ENCODE measurements around the gene KDM1A. TPM values are rescaled to one million over a fixed set of nuclear protein-coding genes. Genes with fewer than 3 reads are reported as not detected.

The KDM1A gene
- total and polyA plus RNA-seq, 4 donors, result 7.4 to 46.7 (median 21.5) TPM

- 94% methylated on average over 4 of the region's 4 CpGs for WGBS
- Histone ChIP-seq H3K4me3 (ENCODE audit: low read depth in 1 of 3, low read length in 3 of 3) (no peak overlapping the region), H3K36me3 (ENCODE audit: control insufficient read depth in 4 of 4, insufficient read depth in 3 of 4, low read depth in 1 of 4, low read length in 3 of 4) (no peaks in the 10 kb centered on the region), H3K9ac (ENCODE audit: low read depth in 1 of 2, low read length in 2 of 2) (no peak overlapping the region), H3K9me3 (ENCODE audit: control insufficient read depth in 4 of 4, low read length in 3 of 4) (no peaks in the 10 kb centered on the region), H3K4me1 (ENCODE audit: control insufficient read depth in 4 of 4, insufficient read depth in 4 of 4, low read length in 3 of 4) (peaks cover 0 to 2% (median 0%) of the 10 kb centered on the region in 4 donors), H3K27ac (ENCODE audit: low read depth in 1 of 2, low read length in 2 of 2) (no peak overlapping the region), H3K27me3 (ENCODE audit: control insufficient read depth in 4 of 4, insufficient read depth in 4 of 4, low read length in 3 of 4) (no peaks in the 10 kb centered on the region)
- no peak for DNase-seq (ENCODE audit: low spot score)
- no peak for TF ChIP-seq YY1 (IDR thresholded peaks at IDR 0.05)
- TF ChIP-seq ZBTB33 (IDR thresholded peaks at IDR 0.05), result no peak
- TF ChIP-seq FOXA1 (IDR thresholded peaks at IDR 0.05), result no peak
- TF ChIP-seq SP1 (IDR thresholded peaks at IDR 0.05), result no peak
- TF ChIP-seq TAF1 (conservative IDR thresholded peaks at IDR 0.05), result no peak
- TF ChIP-seq CTCF (IDR thresholded peaks at IDR 0.05; ENCODE audit: low read depth, low read length, missing input control), result no peak
- TF ChIP-seq ATF3 (IDR thresholded peaks at IDR 0.05), result no peak
- no peak for TF ChIP-seq RXRA (IDR thresholded peaks at IDR 0.05)
- no peak for TF ChIP-seq JUND (IDR thresholded peaks at IDR 0.05)
- no peak for TF ChIP-seq NR2F2 (IDR thresholded peaks at IDR 0.05)
- TF ChIP-seq MAX (IDR thresholded peaks at IDR 0.05), result no peak
- no peak for TF ChIP-seq EGR1 (IDR thresholded peaks at IDR 0.05; ENCODE audit: low read depth in 2 of 2)
- no peak for TF ChIP-seq RAD21 (IDR thresholded peaks at IDR 0.05)
- TF ChIP-seq HNF4A (conservative IDR thresholded peaks at IDR 0.05), result no peak
Measured at GRCh38 chr1:23037081-23037740, 17.9 kb downstream of the KDM1A start.

GRCh38 chr1:23039308-23039826, 20.1 kb downstream of the KDM1A start:
- H3K27me3 ChIP-seq (ENCODE audit: control insufficient read depth in 4 of 4, insufficient read depth in 4 of 4, low read length in 3 of 4), result no peaks in the 10 kb centered on the region
- no peaks in the 10 kb centered on the region for H3K9me3 ChIP-seq (ENCODE audit: control insufficient read depth in 4 of 4, low read length in 3 of 4)
- H3K9ac ChIP-seq (ENCODE audit: low read depth in 1 of 2, low read length in 2 of 2), result no peak overlapping the region
- TF ChIP-seq FOXA1 (IDR thresholded peaks at IDR 0.05), result no peak
- TF ChIP-seq HNF4A (conservative IDR thresholded peaks at IDR 0.05), result no peak
- no peak for DNase-seq (ENCODE audit: low spot score)
- H3K4me3 ChIP-seq (ENCODE audit: low read depth in 1 of 3, low read length in 3 of 3), result no peak overlapping the region
- H3K27ac ChIP-seq (ENCODE audit: low read depth in 1 of 2, low read length in 2 of 2), result no peak overlapping the region
- 84% methylated on average over 7 of the region's 7 CpGs for WGBS
- no peaks in the 10 kb centered on the region for H3K36me3 ChIP-seq (ENCODE audit: control insufficient read depth in 4 of 4, insufficient read depth in 3 of 4, low read depth in 1 of 4, low read length in 3 of 4)
- peaks cover 0 to 2% (median 0%) of the 10 kb centered on the region in 4 donors for H3K4me1 ChIP-seq (ENCODE audit: control insufficient read depth in 4 of 4, insufficient read depth in 4 of 4, low read length in 3 of 4)

GRCh38 chr1:23040509-23040908, 21.2 kb downstream of the KDM1A start:
- Histone ChIP-seq H3K4me3 (ENCODE audit: low read depth in 1 of 3, low read length in 3 of 3) (no peak overlapping the region), H3K27ac (ENCODE audit: low read depth in 1 of 2, low read length in 2 of 2) (no peak overlapping the region), H3K9me3 (ENCODE audit: control insufficient read depth in 4 of 4, low read length in 3 of 4) (no peaks in the 10 kb centered on the region), H3K4me1 (ENCODE audit: control insufficient read depth in 4 of 4, insufficient read depth in 4 of 4, low read length in 3 of 4) (no peaks in the 10 kb centered on the region), H3K9ac (ENCODE audit: low read depth in 1 of 2, low read length in 2 of 2) (no peak overlapping the region), H3K36me3 (ENCODE audit: control insufficient read depth in 4 of 4, insufficient read depth in 3 of 4, low read depth in 1 of 4, low read length in 3 of 4) (no peaks in the 10 kb centered on the region), H3K27me3 (ENCODE audit: control insufficient read depth in 4 of 4, insufficient read depth in 4 of 4, low read length in 3 of 4) (no peaks in the 10 kb centered on the region)
- WGBS, result 96% methylated on average over 5 of the region's 5 CpGs
- no peak for DNase-seq (ENCODE audit: low spot score)
- TF ChIP-seq ZBTB33 (IDR thresholded peaks at IDR 0.05) (no peak), CTCF (IDR thresholded peaks at IDR 0.05; ENCODE audit: low read depth, low read length, missing input control) (no peak), NR2F2 (IDR thresholded peaks at IDR 0.05) (no peak), GABPA (IDR thresholded peaks at IDR 0.05 in 1 of 2, conservative IDR thresholded peaks at IDR 0.05 in 1 of 2) (no peak), YY1 (IDR thresholded peaks at IDR 0.05) (no peak), FOXA2 (IDR thresholded peaks at IDR 0.05) (no peak), HNF4G (IDR thresholded peaks at IDR 0.05) (no peak), ATF3 (IDR thresholded peaks at IDR 0.05) (no peak), EGR1 (IDR thresholded peaks at IDR 0.05; ENCODE audit: low read depth in 2 of 2) (no peak)
